Activated naive CD4-positive, alpha-beta T cell treated with anti-CD3 and anti-CD28 coated beads, Interleukin-2, amount 50 U/mL, for 72 hours (primary cell): Measurements from ENCODE around the gene EXOSC3. TPM values are rescaled to one million over a fixed set of nuclear protein-coding genes. Genes with fewer than 3 reads are reported as not detected.
"Not testable (repeated sequence)": the region's sequence is repeated elsewhere in the genome, so short reads cannot be mapped to it uniquely, and the experiment has no call there.

ENCODE experiments used
- ATAC-seq, 2 donors: fragments of 150-1000 bp; cut with Tn5 transposase; 2 replicates each; pipeline ENCODE4 v1.10.0; 2021; ENCODE audit warnings: mild to moderate bottlenecking in 2 of 2, moderate library complexity in 2 of 2
- DNase-seq, 2 donors: peaks; one replicate each; pipeline ENCODE4 v3.0.0; 2021 to 2022; ENCODE audit warnings: low spot score in 2 of 2
- H3K27ac Mint-ChIP-seq, 2 donors: one replicate each; pipeline ENCODE4 v1.8.0; 2022; ENCODE audit warnings: mild to moderate bottlenecking in 2 of 2, mixed read lengths in 2 of 2
- H3K36me3 Mint-ChIP-seq, 2 donors: one replicate each; pipeline ENCODE4 v1.8.0; 2022; ENCODE audit warnings: mixed read lengths in 2 of 2
- H3K9me3 Mint-ChIP-seq, 2 donors: one replicate each; pipeline ENCODE4 v1.8.0; 2022; ENCODE audit warnings: mixed read lengths in 2 of 2
- total RNA-seq, 2 donors: library from RNA; stranded (reverse); gene quantifications; one replicate each; pipeline ENCODE4 v1.2.3, GENCODE V29; 2022

The EXOSC3 gene
- total RNA-seq, 2 donors from 2014 or later, result 79.3 to 106 TPM

DNA sequence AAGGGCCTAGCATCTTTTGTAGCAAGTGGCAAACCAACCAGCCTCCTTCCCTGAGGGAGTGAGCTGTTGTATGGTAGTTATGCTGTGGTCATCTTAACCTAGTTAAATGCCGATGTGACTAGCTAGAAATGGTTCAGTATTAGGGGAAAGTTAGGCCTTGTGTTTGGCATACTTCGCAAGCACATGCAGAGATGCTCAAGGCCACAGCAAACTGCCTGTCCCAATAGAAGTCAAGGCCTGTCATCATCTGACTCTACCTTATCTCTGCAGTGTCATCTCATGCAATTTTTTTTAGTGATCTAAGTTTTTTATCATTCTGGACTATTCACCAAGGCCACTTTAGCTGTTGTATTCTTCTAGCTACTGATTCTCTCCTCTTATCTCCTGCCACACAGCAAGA lies 5.2 kb upstream of the EXOSC3 start:
- Mint-ChIP-seq H3K9me3 (no peaks in the 10 kb centered on the region), H3K27ac (no peak overlapping the region), H3K36me3 (peaks cover under 1 to 13% of the 10 kb centered on the region in 2 donors)
- no peak for DNase-seq
- ATAC-seq, result no peak

DNA sequence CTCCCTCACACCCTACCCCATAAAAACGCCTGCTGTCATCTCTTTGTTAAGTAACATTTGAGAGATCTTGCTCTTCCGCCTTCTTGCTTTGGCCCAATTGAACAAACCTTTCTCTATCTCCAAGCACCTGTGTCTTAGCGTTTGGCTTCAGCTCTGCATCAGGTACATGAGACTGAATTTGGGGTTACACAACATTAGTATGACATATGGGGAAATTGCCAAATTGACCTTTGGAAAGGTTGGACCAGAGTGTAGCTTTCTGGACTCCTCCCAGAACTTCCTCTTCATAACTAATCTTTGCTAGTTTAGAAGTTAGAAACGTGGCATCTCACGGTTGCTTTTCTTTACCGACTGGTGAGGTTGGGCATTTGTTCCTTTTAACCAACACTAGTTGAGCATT lies 3.5 kb upstream of the EXOSC3 start:
- H3K27ac Mint-ChIP-seq, result no peak overlapping the region
- DNase-seq, result no peak
- ATAC-seq, result no peak
- peaks cover 15 to 29% of the 10 kb centered on the region in 2 donors for H3K36me3 Mint-ChIP-seq
- no peaks in the 10 kb centered on the region for H3K9me3 Mint-ChIP-seq

DNA sequence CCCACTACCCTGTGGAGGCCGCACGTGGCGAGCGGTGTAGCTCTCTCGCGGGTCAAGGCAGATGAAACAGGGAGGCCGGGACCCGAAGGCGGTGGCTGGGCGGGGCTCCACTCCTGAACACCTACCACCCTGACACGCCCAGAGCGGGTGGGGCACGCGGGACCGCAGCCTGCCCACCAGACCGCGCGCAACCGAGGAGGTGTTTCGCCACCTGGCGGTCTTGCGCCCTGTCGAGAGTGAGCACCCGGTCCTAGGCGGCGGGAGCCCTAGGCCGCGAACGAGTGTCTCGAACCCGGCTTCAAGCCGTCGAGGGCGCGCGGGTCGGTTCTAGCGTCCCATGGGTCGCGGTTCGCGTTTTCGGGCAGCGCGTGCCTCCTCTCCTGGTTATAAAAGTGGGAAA lies 2.2 kb upstream of the EXOSC3 start:
- DNase-seq (no peak), ATAC-seq (no peak)
- Mint-ChIP-seq H3K36me3 (peaks cover 28 to 39% of the 10 kb centered on the region in 2 donors), H3K9me3 (no peaks in the 10 kb centered on the region), H3K27ac (no peak overlapping the region)

DNA sequence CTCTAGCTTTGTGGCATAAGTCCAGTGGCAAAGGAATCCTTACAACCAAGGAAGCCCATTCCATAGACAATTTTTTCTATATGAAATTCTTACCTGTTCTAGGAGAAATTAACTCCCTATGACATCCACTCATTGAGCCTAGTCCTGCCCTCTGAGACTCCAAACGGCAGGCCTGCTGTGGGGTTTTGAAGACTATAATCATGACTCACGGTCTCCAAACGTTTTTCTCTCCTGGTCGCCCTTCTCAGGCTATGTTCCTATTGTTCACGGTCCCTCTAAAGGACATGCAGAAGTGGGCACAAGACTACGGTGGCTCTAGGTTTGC lies 611 bp downstream of the EXOSC3 start:
- Mint-ChIP-seq H3K27ac (peak overlapping the region; percentile 99 to 100), H3K36me3 (peaks cover 37 to 43% of the 10 kb centered on the region in 2 donors), H3K9me3 (no peaks in the 10 kb centered on the region)
- no peak for DNase-seq
- peak in 1 of 2 donors; percentile 31 for ATAC-seq

DNA sequence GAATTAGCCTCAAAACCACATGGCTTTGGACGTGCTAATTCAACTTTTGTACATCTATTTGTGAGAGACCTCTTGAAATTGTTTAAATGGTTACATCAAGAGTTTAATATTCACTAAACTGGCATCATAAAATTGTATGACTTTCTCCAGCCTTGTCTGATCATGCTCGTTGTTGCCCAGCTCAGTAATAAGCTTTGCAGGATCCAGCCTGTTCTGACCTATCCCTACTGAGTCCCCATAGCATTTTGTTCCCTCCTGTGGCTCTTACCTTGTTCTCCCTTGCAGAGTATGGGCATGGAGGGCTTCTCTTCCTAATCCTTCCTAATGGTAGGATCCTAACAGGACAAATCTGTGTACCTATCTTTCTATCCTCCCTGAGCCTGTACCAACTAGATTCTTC lies 6.3 kb downstream of the EXOSC3 start:
- Mint-ChIP-seq H3K27ac (peak overlapping the region in 1 of 2 donors; percentile 16), H3K9me3 (no peaks in the 10 kb centered on the region), H3K36me3 (peaks cover 34 to 38% of the 10 kb centered on the region in 2 donors)
- ATAC-seq, result no peak
- no peak for DNase-seq

DNA sequence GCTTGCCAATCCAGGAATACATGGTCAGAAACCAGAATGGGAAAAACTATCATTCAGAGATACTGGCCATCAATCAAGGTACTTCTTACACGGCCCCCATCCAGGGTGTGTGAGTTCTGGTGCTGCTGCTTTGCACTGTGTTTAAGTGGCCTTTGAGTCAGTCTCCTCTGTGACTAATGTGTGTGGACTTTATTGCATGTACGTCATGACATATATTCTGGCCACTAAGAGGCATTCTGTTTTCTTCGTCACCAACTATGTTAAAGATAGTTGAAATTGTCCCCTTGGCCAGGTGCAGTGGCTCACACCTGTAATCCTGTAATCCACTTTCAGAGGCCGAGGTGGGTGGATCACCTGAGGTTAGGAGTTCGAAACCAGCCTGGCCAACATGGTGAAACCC lies 8.5 kb downstream of the EXOSC3 start:
- Mint-ChIP-seq H3K27ac (no peak overlapping the region), H3K36me3 (peaks cover 15 to 22% of the 10 kb centered on the region in 2 donors), H3K9me3 (no peaks in the 10 kb centered on the region)
- ATAC-seq (peak in 1 of 2 donors; percentile 51), DNase-seq (no peak)

DNA sequence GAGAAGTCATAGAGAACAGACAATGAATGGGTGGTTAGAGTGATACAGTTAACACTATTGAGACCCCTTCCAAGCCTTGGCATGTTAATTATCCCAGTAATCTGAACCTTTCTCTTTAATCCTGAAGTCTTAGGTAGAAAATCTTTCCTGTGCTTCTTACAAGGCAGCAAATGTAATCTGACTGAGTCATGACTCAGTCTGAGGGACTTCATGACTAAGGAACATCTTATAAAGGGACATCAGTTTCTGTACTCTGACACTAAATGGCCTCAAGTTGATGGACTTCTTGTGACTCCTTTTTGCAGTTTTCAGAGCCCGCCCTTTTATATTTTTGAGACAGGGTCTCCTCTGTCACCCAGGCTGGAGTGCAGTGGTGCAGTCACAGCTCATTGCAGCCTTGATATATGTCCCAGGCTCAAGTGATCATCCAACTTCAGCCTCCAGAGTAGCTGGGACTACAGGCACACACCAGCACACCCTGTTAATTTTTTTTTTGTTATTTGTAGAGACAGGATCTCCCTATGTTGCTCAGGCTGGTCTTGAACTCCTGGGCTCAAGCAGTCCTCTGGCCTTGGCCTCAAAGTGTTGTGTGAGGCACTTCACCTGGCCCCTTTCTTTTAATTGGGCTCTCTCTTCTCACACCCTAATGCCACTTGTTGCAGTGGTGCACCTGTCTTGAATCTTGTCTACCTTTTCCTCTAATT lies 9.5 kb downstream of the EXOSC3 start:
- no peak overlapping the region for H3K27ac Mint-ChIP-seq
- no peaks in the 10 kb centered on the region for H3K9me3 Mint-ChIP-seq
- H3K36me3 Mint-ChIP-seq, result peaks cover 12 to 17% of the 10 kb centered on the region in 2 donors
- DNase-seq, result no peak
- ATAC-seq, result peak in 1 of 2 donors; percentile 24

DNA sequence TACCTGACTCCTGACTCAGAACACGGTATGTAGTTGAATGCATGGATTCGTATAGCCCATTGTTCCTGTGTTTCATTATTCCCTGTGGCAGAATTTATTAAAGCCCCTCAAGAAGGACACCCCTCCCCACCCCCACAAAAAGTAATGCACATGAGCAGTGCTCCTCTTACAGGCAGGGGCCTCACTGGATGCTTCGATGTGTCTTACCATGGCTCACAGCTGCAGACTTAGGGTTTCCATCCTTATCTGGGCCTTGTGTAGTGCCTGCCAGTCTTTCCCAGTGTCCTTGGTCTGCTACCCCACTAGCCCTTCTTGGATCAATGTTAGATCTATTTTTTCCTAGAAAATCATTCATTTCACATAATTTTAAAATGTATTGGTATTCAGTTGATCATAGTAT lies 14.9 kb downstream of the EXOSC3 start:
- DNase-seq (no peak), ATAC-seq (no peak)
- H3K9me3 Mint-ChIP-seq, result no peaks in the 10 kb centered on the region
- peak overlapping the region; percentile 57 to 81 for H3K27ac Mint-ChIP-seq
- H3K36me3 Mint-ChIP-seq, result peaks cover 5 to 12% of the 10 kb centered on the region in 2 donors

DNA sequence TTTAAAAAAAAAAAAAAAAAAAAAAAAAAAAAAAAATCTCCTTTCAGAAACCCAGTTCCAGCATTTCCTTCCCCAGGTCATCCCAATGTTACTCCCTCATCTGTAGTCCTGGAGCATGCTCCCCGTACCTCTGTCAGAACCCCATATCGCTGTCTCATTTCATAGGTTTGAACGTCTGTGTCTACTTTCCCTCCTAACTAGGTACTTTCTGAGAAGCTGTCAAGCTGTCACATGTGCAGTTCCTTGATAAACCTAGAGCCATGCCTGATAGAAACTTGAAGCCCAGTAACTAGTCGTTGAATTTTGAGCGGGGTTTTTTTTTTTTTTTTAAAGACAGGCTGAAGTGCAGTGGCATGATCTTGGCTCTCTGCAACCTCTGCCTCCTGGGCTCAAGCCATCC lies 15.6 kb downstream of the EXOSC3 start:
- ATAC-seq (no peak), DNase-seq (no peak)
- peaks cover 5 to 13% of the 10 kb centered on the region in 2 donors for H3K36me3 Mint-ChIP-seq
- H3K9me3 Mint-ChIP-seq, result no peaks in the 10 kb centered on the region
- H3K27ac Mint-ChIP-seq, result peak overlapping the region; percentile 18 to 57

DNA sequence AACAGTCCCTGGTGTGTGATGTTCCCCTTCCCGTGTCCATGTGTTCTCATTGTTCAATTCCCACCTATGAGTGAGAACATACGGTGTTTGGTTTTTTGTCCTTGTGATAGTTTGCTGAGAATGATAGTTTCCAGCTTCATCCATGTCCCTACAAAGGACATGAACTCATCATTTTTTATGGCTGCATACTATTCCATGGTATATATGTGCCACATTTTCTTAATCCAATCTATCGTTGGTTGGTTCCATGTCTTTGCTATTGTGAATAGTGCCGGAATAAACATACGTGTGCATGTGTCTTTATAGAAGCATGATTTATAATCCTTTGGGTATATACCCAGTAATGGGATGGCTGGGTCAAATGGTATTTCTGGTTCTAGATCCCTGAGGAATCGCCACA lies 19.6 kb downstream of the EXOSC3 start:
- H3K9me3 Mint-ChIP-seq, result not testable (repeated sequence)
- H3K36me3 Mint-ChIP-seq, result peaks cover 5 to 28% of the 10 kb centered on the region in 2 donors

DNA sequence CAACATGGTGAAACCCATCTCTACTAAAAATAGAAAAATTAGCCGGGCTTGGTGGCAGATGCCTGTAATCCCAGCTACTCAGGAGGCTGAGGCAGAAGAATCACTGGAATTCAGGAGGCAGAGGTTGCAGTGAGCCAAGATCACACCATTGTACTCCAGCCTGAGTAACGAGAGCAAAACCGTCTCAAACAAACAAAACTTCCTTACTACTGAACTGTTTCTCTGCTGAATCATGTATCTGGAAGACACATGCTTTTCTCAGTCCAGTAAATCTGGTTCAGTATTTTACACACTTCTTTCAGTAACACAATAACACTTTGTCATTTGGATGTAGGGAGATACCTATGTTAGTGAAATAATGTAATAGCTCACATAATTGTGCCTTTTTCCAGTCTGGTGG lies 23.4 kb downstream of the EXOSC3 start:
- no peaks in the 10 kb centered on the region for H3K9me3 Mint-ChIP-seq
- DNase-seq, result no peak
- H3K36me3 Mint-ChIP-seq, result peaks cover 5 to 27% of the 10 kb centered on the region in 2 donors
- peak overlapping the region in 1 of 2 donors; percentile 22 for H3K27ac Mint-ChIP-seq
- ATAC-seq, result no peak

More for the DNA sequence above, 19.6 kb downstream of the EXOSC3 start:
- H3K27ac Mint-ChIP-seq, ATAC-seq, DNase-seq: not testable (repeated sequence)

DNA sequence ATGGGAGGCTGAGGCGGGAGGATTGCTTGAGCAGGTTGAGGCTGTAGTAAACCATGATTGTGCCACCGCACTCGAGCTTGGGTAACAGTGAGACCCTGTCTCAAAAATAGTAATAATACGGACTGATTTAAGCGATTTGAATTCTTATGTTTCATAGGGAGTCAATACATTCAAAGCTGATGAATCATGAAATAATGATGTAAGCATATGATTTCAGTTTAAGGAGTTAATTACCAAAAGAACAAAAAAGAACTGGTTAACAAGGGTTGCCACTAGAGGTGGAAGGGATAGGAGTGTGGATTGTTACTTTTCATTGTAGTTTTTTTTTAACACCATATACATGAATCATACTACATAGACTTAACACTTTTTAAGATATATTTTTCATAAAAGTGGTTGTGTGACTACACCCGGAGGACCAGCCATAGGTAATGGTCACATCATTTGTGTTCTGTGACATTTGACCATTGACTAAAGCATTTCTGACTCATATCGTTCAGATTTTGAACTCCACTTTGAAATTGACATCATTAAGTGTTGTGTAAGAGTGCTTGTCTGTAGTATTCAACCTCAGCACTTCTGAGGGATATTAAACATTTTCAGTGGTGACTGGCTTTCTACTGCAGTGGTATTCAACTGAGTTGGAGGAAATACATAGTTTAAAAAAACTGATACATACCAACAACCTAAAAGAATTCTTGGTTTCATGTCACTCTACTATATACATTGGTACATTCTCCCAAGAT lies 24.3 kb downstream of the EXOSC3 start:
- no peak for DNase-seq
- Mint-ChIP-seq H3K36me3 (peaks cover 4 to 27% of the 10 kb centered on the region in 2 donors), H3K9me3 (no peaks in the 10 kb centered on the region), H3K27ac (no peak overlapping the region)
- peak in 1 of 2 donors; percentile 39 for ATAC-seq

DNA sequence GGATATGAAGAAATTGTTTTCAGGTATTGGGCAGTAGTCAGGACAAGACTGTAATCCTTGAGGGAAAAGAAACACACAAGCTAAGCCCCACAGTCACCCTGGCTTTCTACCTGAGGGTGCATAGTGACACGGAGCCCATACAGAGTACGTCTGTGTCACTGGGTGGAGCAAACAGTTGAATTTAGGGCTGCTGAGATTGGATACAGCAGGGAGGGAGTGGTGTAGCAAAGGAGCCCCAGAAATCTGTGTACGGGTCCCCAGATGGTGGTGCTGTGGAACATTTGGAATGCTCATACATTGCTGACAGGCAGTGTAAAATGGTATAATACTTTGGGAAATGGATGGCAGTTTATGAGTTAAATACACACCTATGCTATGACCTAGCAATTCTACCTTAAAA lies 26.1 kb downstream of the EXOSC3 start:
- H3K36me3 Mint-ChIP-seq, result peaks cover 8 to 17% of the 10 kb centered on the region in 2 donors
- DNase-seq (no peak), ATAC-seq (no peak)
- H3K27ac Mint-ChIP-seq, result no peak overlapping the region
- H3K9me3 Mint-ChIP-seq, result no peaks in the 10 kb centered on the region

DNA sequence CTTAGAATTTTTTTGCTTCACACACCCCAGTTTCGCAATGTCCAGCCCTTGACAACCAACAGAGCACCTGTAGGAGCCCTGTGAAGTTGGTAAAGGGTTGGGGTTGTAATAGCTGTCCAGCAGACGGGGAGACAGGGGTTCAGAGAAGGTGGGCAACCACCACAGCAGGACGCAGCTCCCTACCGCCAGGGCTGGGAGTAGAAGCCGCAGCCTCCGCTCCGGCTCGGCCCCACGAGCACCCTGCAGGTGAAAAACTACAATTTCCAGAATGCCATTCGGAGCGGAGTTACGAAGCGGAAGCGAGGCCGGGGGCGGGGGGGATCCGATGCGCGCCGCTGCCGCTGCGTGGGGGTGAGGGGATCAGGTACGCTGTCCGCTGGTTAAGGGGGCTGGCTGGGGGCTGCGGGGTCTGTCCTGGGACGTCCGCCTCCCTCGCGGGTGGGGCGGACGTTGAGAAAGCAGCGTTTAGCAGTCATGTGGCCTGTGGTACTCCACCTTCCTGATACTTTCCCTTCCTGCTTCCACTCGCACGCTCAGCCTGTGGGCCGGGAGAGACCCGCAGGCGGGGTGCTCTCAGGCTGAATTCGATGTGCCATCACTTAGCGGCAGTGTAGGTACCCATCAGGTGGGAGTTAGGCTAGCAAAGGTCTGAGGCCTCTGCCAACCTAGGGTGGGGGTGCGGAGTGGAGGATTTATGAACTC lies 31.2 kb downstream of the EXOSC3 start, which contains the start of gene TRMT10B:
Gene TRMT10B (plus strand): TSS at position 317 of the 702 bp plus-strand sequence. CDS start 8,127 bp downstream, outside the sequence.
- H3K27ac Mint-ChIP-seq, result peak within 1 kb of the TSS; percentile 92
- H3K36me3 Mint-ChIP-seq, result peaks cover 14 to 15% of the 10 kb centered on the region in 2 donors
- ATAC-seq, result peak; percentile 90 to 97
- DNase-seq, result peak; percentile 74 to 77
- peaks cover 0 to 5% of the 10 kb centered on the region in 2 donors for H3K9me3 Mint-ChIP-seq

DNA sequence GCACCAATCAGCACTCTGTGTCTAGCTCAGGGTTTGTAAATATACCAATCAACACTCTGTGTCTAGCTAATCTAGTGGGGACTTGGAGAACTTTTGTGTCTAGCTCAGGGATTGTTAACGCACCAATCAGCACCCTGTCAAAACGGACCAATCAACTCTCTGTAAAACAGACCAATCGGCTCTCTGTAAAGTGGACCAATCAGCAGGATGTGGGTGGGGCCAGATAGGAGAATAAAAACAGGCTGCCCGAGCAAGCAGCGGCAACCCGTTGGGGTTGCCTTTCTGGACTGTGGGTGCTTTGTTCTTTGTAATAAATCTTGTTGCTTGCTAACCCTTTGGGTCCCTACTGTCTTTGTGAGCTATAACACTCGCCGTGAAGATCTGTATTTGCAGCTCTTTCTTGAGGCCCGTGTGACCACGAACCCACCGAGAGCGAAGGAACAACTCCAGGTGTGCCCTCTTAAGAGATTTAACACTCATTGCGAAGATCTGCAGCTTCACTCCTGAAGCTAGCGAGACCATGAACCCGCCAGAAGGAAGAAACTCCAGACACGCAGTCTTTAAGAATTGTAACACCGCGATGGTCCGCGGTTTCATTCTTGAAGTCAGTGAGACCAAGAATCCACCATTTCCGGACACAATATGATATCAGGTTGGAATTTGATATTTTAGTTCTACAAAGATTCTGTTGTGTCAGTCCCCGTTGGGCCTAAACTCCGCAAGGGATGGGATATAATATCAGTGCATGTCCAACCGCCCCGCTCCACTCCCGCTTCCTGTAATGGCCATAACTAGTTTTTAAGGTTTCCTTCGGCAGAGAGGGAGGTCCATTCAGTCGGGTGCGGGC lies 32.0 kb downstream of the EXOSC3 start:
- ATAC-seq, result no peak
- peak in 1 of 2 donors; percentile 15 for DNase-seq
- Mint-ChIP-seq H3K36me3 (peaks cover 14 to 15% of the 10 kb centered on the region in 2 donors), H3K27ac (peak overlapping the region; percentile 92), H3K9me3 (peaks cover 0 to 5% of the 10 kb centered on the region in 2 donors)

DNA sequence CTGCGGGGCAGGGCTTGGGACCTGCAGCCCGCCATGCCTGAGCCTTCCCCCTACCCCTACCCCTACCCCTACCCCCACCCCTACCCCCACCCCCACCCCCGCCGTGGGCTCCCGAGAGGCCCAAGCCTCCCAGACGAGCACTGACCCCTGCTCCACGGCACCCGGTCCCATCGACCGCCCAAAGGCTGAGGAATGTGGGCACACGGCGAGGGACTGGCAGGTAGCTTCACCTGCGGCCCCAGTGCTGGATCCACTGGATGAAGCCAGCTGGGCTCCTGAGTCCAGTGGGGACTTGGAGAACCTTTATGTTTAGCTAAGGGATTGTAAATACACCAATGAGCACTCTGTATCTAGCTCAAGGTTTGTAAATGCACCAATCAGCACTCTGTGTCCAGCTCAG lies 32.8 kb downstream of the EXOSC3 start:
- H3K9me3 Mint-ChIP-seq, DNase-seq, H3K27ac Mint-ChIP-seq, ATAC-seq: not testable (repeated sequence)
- H3K36me3 Mint-ChIP-seq, result peaks cover 14 to 15% of the 10 kb centered on the region in 2 donors
